Endodermal cell (in vitro differentiated cells): ENCODE measurements around the gene TEC. TPM values are rescaled to one million over a fixed set of nuclear protein-coding genes. Genes with fewer than 3 reads are reported as not detected.

Experiments
- DNase-seq: peaks from one replicate; pipeline ENCODE4 v3.0.0-alpha.2; 2017
- H3K27ac ChIP-seq: 2 replicates; pipeline ENCODE4 v1.5.1; 2013; ENCODE audit warnings: mild to moderate bottlenecking, low read depth, low read length, moderate library complexity
- H3K27me3 ChIP-seq: 2 replicates; pipeline ENCODE4 v1.6.1; 2013; ENCODE audit warnings: mild to moderate bottlenecking, low read length, moderate library complexity; ENCODE audit not compliant: insufficient read depth, control insufficient read depth, poor library complexity, severe bottlenecking
- H3K36me3 ChIP-seq: 2 replicates; pipeline ENCODE4 v1.7.0; 2013; ENCODE audit warnings: mild to moderate bottlenecking, low read length, moderate library complexity; ENCODE audit not compliant: control insufficient read depth, insufficient read depth
- H3K4me1 ChIP-seq: one replicate; pipeline ENCODE4 v1.7.0; 2013; ENCODE audit warnings: low read length; ENCODE audit not compliant: control insufficient read depth, insufficient read depth
- H3K4me3 ChIP-seq: 2 replicates; pipeline ENCODE4 v1.5.1; 2013; ENCODE audit warnings: mild to moderate bottlenecking, low read length, moderate library complexity
- H3K9ac ChIP-seq: 2 replicates; pipeline ENCODE4 v1.6.1; 2013; ENCODE audit warnings: mild to moderate bottlenecking, low read length, moderate library complexity; ENCODE audit not compliant: poor library complexity, severe bottlenecking; ENCODE audit errors: extremely low read depth
- H3K9me3 ChIP-seq: 2 replicates; pipeline ENCODE4 v1.6.1; 2013; ENCODE audit warnings: mild to moderate bottlenecking, low read length, moderate library complexity; ENCODE audit not compliant: control insufficient read depth
- H3K27ac Mint-ChIP-seq: 2 replicates; pipeline ENCODE4 v1.8.0; 2020; ENCODE audit warnings: mixed read lengths
- H3K27me3 Mint-ChIP-seq: 2 replicates; pipeline ENCODE4 v1.8.0; 2021; ENCODE audit warnings: mild to moderate bottlenecking, mixed read lengths; ENCODE audit not compliant: insufficient read depth
- H3K36me3 Mint-ChIP-seq: 2 replicates; pipeline ENCODE4 v1.8.0; 2020; ENCODE audit warnings: low read depth, mixed read lengths
- H3K4me1 Mint-ChIP-seq: 2 replicates; pipeline ENCODE4 v1.8.0; 2020; ENCODE audit warnings: mixed read lengths
- H3K4me3 Mint-ChIP-seq: 2 replicates; pipeline ENCODE4 v1.8.0; 2020; ENCODE audit warnings: mild to moderate bottlenecking, moderate library complexity, mixed read lengths
- H3K9me3 Mint-ChIP-seq: 2 replicates; pipeline ENCODE4 v1.8.0; 2020; ENCODE audit warnings: mild to moderate bottlenecking, mixed read lengths
- CTCF ChIP-seq: fragments of 200-600 bp; sonication (generic); conservative IDR thresholded peaks from 2 replicates; pipeline ENCODE4 v1.5.0; 2021; ENCODE audit warnings: antibody characterized with exemption, mild to moderate bottlenecking
- WGBS, 2 experiments: methylation state at CpG; one replicate each; pipeline versions ENCODE4 v1.1.5 to v1.1.7; 2013; ENCODE audit warnings: missing lambda C conversion rate in 2 of 2, mixed read lengths in 1 of 2; ENCODE audit not compliant: insufficient coverage in 1 of 2, insufficient read length in 1 of 2; 5-methylcytosine and 5-hydroxymethylcytosine counted together
- total RNA-seq, 2 donors: library from RNA; stranded (reverse); fragmentation: NEBNext Ultra II Directional in 1 of 2; extraction: Animal tissue kit (Norgen Biotek cat#: 25700) in 1 of 2; gene quantifications; 2 replicates in 1 of 2; 3 replicates in 1 of 2; pipeline ENCODE4 v1.2.1, GENCODE V29; 2021

The TEC gene
- total RNA-seq, 2 donors from 2014 or later = 3.8 to 5.4 TPM

GRCh38 chr4:48156423-48156822 lies 113.2 kb downstream of the TEC start:
- Mint-ChIP-seq H3K4me3 (no peak overlapping the region), H3K27me3 (no peaks in the 10 kb centered on the region), H3K9me3 (peaks cover 44% of the 10 kb centered on the region), H3K27ac (no peak overlapping the region), H3K4me1 (no peaks in the 10 kb centered on the region), H3K36me3 (peaks cover 58% of the 10 kb centered on the region)
- Histone ChIP-seq H3K4me1 (no peaks in the 10 kb centered on the region), H3K9me3 (peaks cover 53% of the 10 kb centered on the region), H3K9ac (no peak overlapping the region), H3K27me3 (no peaks in the 10 kb centered on the region), H3K27ac (no peak overlapping the region), H3K36me3 (peaks cover 24% of the 10 kb centered on the region), H3K4me3 (no peak overlapping the region)
- WGBS, 2 experiments = 92% methylated on average over 1 of the region's 1 CpG; no CpG with 5 or more reads in 1 of the 2 experiments
- no peak for TF ChIP-seq CTCF
- DNase-seq = no peak

- no peaks in the 10 kb centered on the region for H3K4me1 ChIP-seq
- DNase-seq = no peak
- H3K27ac Mint-ChIP-seq = no peak overlapping the region
- H3K9ac ChIP-seq = no peak overlapping the region
- peaks cover 30% of the 10 kb centered on the region for H3K36me3 ChIP-seq
- no peak for TF ChIP-seq CTCF
- peaks cover 57% of the 10 kb centered on the region for H3K36me3 Mint-ChIP-seq
- H3K27me3 ChIP-seq = no peaks in the 10 kb centered on the region
- H3K4me3 ChIP-seq = peak overlapping the region; percentile 48
- peaks cover 54% of the 10 kb centered on the region for H3K9me3 ChIP-seq
- H3K9me3 Mint-ChIP-seq = peaks cover 44% of the 10 kb centered on the region
- no peak overlapping the region for H3K4me3 Mint-ChIP-seq
- no peak overlapping the region for H3K27ac ChIP-seq
- 80 to 100% methylated on average over 1 of the region's 1 CpG for WGBS, 2 experiments
- no peaks in the 10 kb centered on the region for H3K27me3 Mint-ChIP-seq
- no peaks in the 10 kb centered on the region for H3K4me1 Mint-ChIP-seq
These were observed 115.7 kb downstream of the TEC start for GRCh38 chr4:48153791-48154550.

- Histone ChIP-seq H3K9ac (no peak overlapping the region), H3K36me3 (peaks cover 31% of the 10 kb centered on the region), H3K27me3 (no peaks in the 10 kb centered on the region), H3K27ac (no peak overlapping the region), H3K4me3 (no peak overlapping the region), H3K9me3 (peaks cover 54% of the 10 kb centered on the region), H3K4me1 (no peaks in the 10 kb centered on the region)
- H3K36me3 Mint-ChIP-seq = peaks cover 57% of the 10 kb centered on the region
- DNase-seq = no peak
- H3K4me1 Mint-ChIP-seq = no peaks in the 10 kb centered on the region
- no peaks in the 10 kb centered on the region for H3K27me3 Mint-ChIP-seq
- no peak for TF ChIP-seq CTCF
- no peak overlapping the region for H3K27ac Mint-ChIP-seq
- 97 to 100% methylated on average over 1 to 4 of the region's 5 CpGs for WGBS, 2 experiments
- H3K9me3 Mint-ChIP-seq = peaks cover 43% of the 10 kb centered on the region
- H3K4me3 Mint-ChIP-seq = no peak overlapping the region
These were observed 117.4 kb downstream of the TEC start for GRCh38 chr4:48152259-48152658.
